SK-N-SH (cell line): ENCODE measurements around the gene CD300LB. TPM values are rescaled to one million over a fixed set of nuclear protein-coding genes. Genes with fewer than 3 reads are reported as not detected.

Experiments
- CTCF ChIA-PET: fragments of 300-600, 350-600 bp; formaldehyde crosslinking; extraction: SDS; loops from one replicate; lab custom pipeline; 2021; lab: Yijun Ruan, JAX
- POLR2A ChIA-PET: fragments of 350-600 bp; sonication (Branson Sonifier 250); formaldehyde crosslinking; extraction: SDS; loops from one replicate; lab custom pipeline; 2020; ENCODE audit warnings: antibody characterized with exemption, inconsistent platforms; lab: Yijun Ruan, JAX
- DNase-seq: peaks from one replicate; pipeline ENCODE4 v3.0.0; 2012
- H2AFZ ChIP-seq: fragments of 200-600 bp; sonication (generic); 2 replicates; pipeline ENCODE4 v1.8.1; 2016; ENCODE audit warnings: antibody characterized with exemption, mild to moderate bottlenecking, low read depth
- H3F3A ChIP-seq: fragments of 200-600 bp; sonication (generic); replicated peaks from 2 replicates; pipeline ENCODE3; 2016; ENCODE audit warnings: antibody characterized with exemption, mild to moderate bottlenecking; ENCODE audit not compliant: insufficient read depth
- H3K27ac ChIP-seq, 2 experiments: fragments of 200-500 bp in 1 of 2; fragments of 200-600 bp in 1 of 2; sonication (Bioruptor generic) in 1 of 2; sonication (generic), shearing (Covaris generic) in 1 of 2; 2 replicates each; pipeline versions ENCODE4 v1.5.1 to v1.6.1; 2014 to 2016; ENCODE audit warnings: low read depth in 2 of 2, inconsistent platforms in 1 of 2, low read length in 1 of 2, mild to moderate bottlenecking in 1 of 2, mixed read lengths in 1 of 2
- H3K27me3 ChIP-seq: fragments of 200-600 bp; sonication (generic), shearing (Covaris generic); 2 replicates; pipeline ENCODE4 v1.6.1; 2016; ENCODE audit warnings: mixed run types; ENCODE audit not compliant: insufficient read depth
- H3K36me3 ChIP-seq, 2 experiments: fragments of 200-500 bp in 1 of 2; fragments of 200-600 bp in 1 of 2; sonication (Bioruptor generic) in 1 of 2; sonication (generic) in 1 of 2; replicated peaks in 1 of 2; 2 replicates each; pipeline versions ENCODE3 to v1.5.1; 2014 to 2016; ENCODE audit warnings: low read length in 1 of 2, mild to moderate bottlenecking in 1 of 2; ENCODE audit not compliant: insufficient read depth in 2 of 2, control insufficient read depth in 1 of 2
- H3K4me1 ChIP-seq, 2 experiments: fragments of 200-500 bp in 1 of 2; fragments of 200-600 bp in 1 of 2; sonication (Bioruptor generic) in 1 of 2; sonication (generic), shearing (Covaris generic) in 1 of 2; 2 replicates each; pipeline versions ENCODE4 v1.5.1 to v1.6.1; 2014 to 2016; ENCODE audit warnings: low read depth in 1 of 2, low read length in 1 of 2, mixed run types in 1 of 2; ENCODE audit not compliant: insufficient read depth in 2 of 2, control insufficient read depth in 1 of 2
- H3K4me2 ChIP-seq: fragments of 200-600 bp; sonication (generic), shearing (Covaris generic); 2 replicates; pipeline ENCODE4 v1.6.1; 2017; ENCODE audit warnings: mixed run types
- H3K4me3 ChIP-seq, 2 experiments: fragments of 200-500 bp in 1 of 2; fragments of 200-600 bp in 1 of 2; sonication (Bioruptor generic) in 1 of 2; sonication (generic), shearing (Covaris generic) in 1 of 2; 2 replicates each; pipeline versions ENCODE4 v1.5.1 to v1.8.1; 2014 to 2016; ENCODE audit warnings: low read depth in 2 of 2, inconsistent platforms in 1 of 2, low read length in 1 of 2, mild to moderate bottlenecking in 1 of 2, mixed read lengths in 1 of 2, moderate library complexity in 1 of 2
- H3K79me2 ChIP-seq: fragments of 200-600 bp; sonication (generic); 2 replicates; pipeline ENCODE4 v1.8.1; 2017; ENCODE audit warnings: mild to moderate bottlenecking; ENCODE audit not compliant: insufficient read depth
- H3K9ac ChIP-seq: fragments of 200-600 bp; sonication (generic); 2 replicates; pipeline ENCODE4 v1.6.1; 2017; ENCODE audit warnings: mixed run types
- H3K9me2 ChIP-seq: fragments of 200-600 bp; sonication (generic); 2 replicates; pipeline ENCODE4 v1.6.1; 2017; ENCODE audit warnings: mixed run types
- H3K9me3 ChIP-seq: fragments of 200-600 bp; sonication (generic); 2 replicates; pipeline ENCODE4 v1.6.1; 2017; ENCODE audit warnings: mixed run types, mild to moderate bottlenecking, moderate library complexity
- H4K20me1 ChIP-seq: fragments of 200-600 bp; sonication (generic); 2 replicates; pipeline ENCODE4 v1.6.1; 2017; ENCODE audit warnings: mild to moderate bottlenecking, mixed run types; ENCODE audit not compliant: insufficient read depth
- CHD2 ChIP-seq: fragments of 150-350 bp; IDR thresholded peaks from 2 replicates; pipeline ENCODE4 v1.6.1; 2018; ENCODE audit warnings: low read length; ENCODE audit not compliant: partially characterized antibody
- EP300 ChIP-seq, 2 experiments: IDR thresholded peaks; 2 replicates each; pipeline versions ENCODE4 v1.4.0 to v1.6.1; 2012; ENCODE audit warnings: borderline replicate concordance in 1 of 2, low read depth in 1 of 2, low read length in 1 of 2
- FOSL2 ChIP-seq: IDR thresholded peaks from 2 replicates; pipeline ENCODE4 v1.4.0; 2012; ENCODE audit warnings: low read depth, mild to moderate bottlenecking, moderate library complexity, borderline replicate concordance
- FOXJ3 ChIP-seq: sonication (generic); formaldehyde crosslinking; IDR thresholded peaks from 2 replicates; pipeline ENCODE4 v1.5.1; 2020; ENCODE audit warnings: mild to moderate bottlenecking, missing genetic modification reagents
- FOXM1 ChIP-seq: IDR thresholded peaks from 2 replicates; pipeline ENCODE4 v1.4.0; 2012; ENCODE audit warnings: low read depth, mild to moderate bottlenecking
- GATA2 ChIP-seq: sonication (generic); formaldehyde crosslinking; IDR thresholded peaks from 2 replicates; pipeline ENCODE4 v1.5.0; 2020; ENCODE audit warnings: mild to moderate bottlenecking, missing genetic modification reagents
- POLR2AphosphoS5 ChIP-seq: IDR thresholded peaks from 2 replicates; pipeline ENCODE4 v1.6.1; 2012; ENCODE audit warnings: low read depth, low read length
- RAD21 ChIP-seq: IDR thresholded peaks from 2 replicates; pipeline ENCODE4 v1.6.1; 2012; ENCODE audit warnings: mild to moderate bottlenecking, low read length
- RCOR1 ChIP-seq: fragments of 150-350 bp; IDR thresholded peaks from 2 replicates; pipeline ENCODE4 v1.6.1; 2017; ENCODE audit warnings: antibody characterized with exemption, low read length
- REST ChIP-seq: IDR thresholded peaks from 2 replicates; pipeline ENCODE4 v1.6.1; 2012; ENCODE audit warnings: mild to moderate bottlenecking, low read depth, low read length, moderate library complexity
- RFX5 ChIP-seq: IDR thresholded peaks from 2 replicates; pipeline ENCODE4 v1.6.1; 2012; ENCODE audit warnings: mild to moderate bottlenecking, improper control_type of control experiment, low read length
- RXRA ChIP-seq: IDR thresholded peaks from 2 replicates; pipeline ENCODE4 v1.4.0; 2012; ENCODE audit warnings: low read depth, mild to moderate bottlenecking, borderline replicate concordance
- SMC3 ChIP-seq: IDR thresholded peaks from 2 replicates; pipeline ENCODE4 v1.6.1; 2012; ENCODE audit warnings: low read depth, low read length, improper control_type of control experiment
- TAF1 ChIP-seq: IDR thresholded peaks from 2 replicates; pipeline ENCODE4 v1.6.1; 2012; ENCODE audit warnings: low read depth, mild to moderate bottlenecking, low read length, moderate library complexity, borderline replicate concordance
- TCF12 ChIP-seq: IDR thresholded peaks from 2 replicates; pipeline ENCODE4 v1.4.0; 2012
- TEAD4 ChIP-seq: IDR thresholded peaks from 2 replicates; pipeline ENCODE4 v1.4.0; 2012; ENCODE audit warnings: mild to moderate bottlenecking, borderline replicate concordance; ENCODE audit not compliant: insufficient read depth
- YY1 ChIP-seq: IDR thresholded peaks from 2 replicates; pipeline ENCODE4 v1.4.0; 2012; ENCODE audit warnings: low read depth, mild to moderate bottlenecking
- WGBS: methylation state at CpG from one replicate; pipeline ENCODE4 v1.1.6; 2017; ENCODE audit warnings: low lambda C conversion rate; 5-methylcytosine and 5-hydroxymethylcytosine counted together
- polyA plus RNA-seq, 3 experiments: library from polyadenylated mRNA; depleted of rRNA; stranded (reverse); fragments of >200 nt; gene quantifications; 2 replicates each; pipeline ENCODE4 v1.2.3, GENCODE V29; 2012
- TF ChIP-seq, protein P1 (sequence below): IDR thresholded peaks from 2 replicates; pipeline ENCODE4 v1.4.0; 2012; ENCODE audit warnings: low read depth
- TF ChIP-seq, protein P2 (sequence below): fragments of 150-350 bp; IDR thresholded peaks from 2 replicates; pipeline ENCODE4 v1.6.1; 2017; ENCODE audit warnings: antibody characterized with exemption, low read length, low read depth, borderline replicate concordance
- TF ChIP-seq, protein P3 (sequence below): IDR thresholded peaks from 2 replicates; pipeline ENCODE4 v1.4.0; 2012; ENCODE audit warnings: low read depth, borderline replicate concordance

The CD300LB gene
- polyA plus RNA-seq, 1 of the 3 experiments (the other 2 are of a cell fraction) = not detected

- no peak overlapping the region for H3K9ac ChIP-seq
- 21% methylated on average over 5 of the region's 5 CpGs for WGBS
- no peak overlapping the region for H2AFZ ChIP-seq
- no peaks in the 10 kb centered on the region for H3K36me3 ChIP-seq
- POLR2A ChIA-PET = no interaction called here
- no peak overlapping the region for H3K4me2 ChIP-seq
- H3K4me1 ChIP-seq = no peaks in the 10 kb centered on the region
- TF ChIP-seq, protein P1, sequence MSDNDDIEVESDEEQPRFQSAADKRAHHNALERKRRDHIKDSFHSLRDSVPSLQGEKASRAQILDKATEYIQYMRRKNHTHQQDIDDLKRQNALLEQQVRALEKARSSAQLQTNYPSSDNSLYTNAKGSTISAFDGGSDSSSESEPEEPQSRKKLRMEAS = no peak
- TF ChIP-seq RXRA (no peak), RFX5 (no peak), FOXM1 (no peak), YY1 (no peak), EP300 (IDR thresholded peaks at IDR 0.05; ENCODE audit: borderline replicate concordance in 1 of 2, low read depth in 1 of 2, low read length in 1 of 2) (no peak)
- TF ChIP-seq, protein P2, sequence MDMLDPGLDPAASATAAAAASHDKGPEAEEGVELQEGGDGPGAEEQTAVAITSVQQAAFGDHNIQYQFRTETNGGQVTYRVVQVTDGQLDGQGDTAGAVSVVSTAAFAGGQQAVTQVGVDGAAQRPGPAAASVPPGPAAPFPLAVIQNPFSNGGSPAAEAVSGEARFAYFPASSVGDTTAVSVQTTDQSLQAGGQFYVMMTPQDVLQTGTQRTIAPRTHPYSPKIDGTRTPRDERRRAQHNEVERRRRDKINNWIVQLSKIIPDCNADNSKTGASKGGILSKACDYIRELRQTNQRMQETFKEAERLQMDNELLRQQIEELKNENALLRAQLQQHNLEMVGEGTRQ = no peak
- TF ChIP-seq, all 33 proteins: peak for 0
- DNase-seq = no peak
- Histone ChIP-seq H4K20me1 (no peaks in the 10 kb centered on the region), H3K27ac (no peak overlapping the region), H3K27me3 (no peaks in the 10 kb centered on the region), H3K9me3 (no peaks in the 10 kb centered on the region), H3K9me2 (no peaks in the 10 kb centered on the region), H3F3A (no peaks in the 10 kb centered on the region), H3K4me3 (no peak overlapping the region), H3K79me2 (no peaks in the 10 kb centered on the region)
- CTCF ChIA-PET = interaction anchor here (1.0 to 11.0 kb wide), 3 partner anchors 107 to 184 kb away, joined by 3 to 61 read pairs (median 23); partner anchors contain the start of gene GPR142
Observed at GRCh38 chr17:74485841-74486240, 45.4 kb downstream of the CD300LB start.

DNA sequence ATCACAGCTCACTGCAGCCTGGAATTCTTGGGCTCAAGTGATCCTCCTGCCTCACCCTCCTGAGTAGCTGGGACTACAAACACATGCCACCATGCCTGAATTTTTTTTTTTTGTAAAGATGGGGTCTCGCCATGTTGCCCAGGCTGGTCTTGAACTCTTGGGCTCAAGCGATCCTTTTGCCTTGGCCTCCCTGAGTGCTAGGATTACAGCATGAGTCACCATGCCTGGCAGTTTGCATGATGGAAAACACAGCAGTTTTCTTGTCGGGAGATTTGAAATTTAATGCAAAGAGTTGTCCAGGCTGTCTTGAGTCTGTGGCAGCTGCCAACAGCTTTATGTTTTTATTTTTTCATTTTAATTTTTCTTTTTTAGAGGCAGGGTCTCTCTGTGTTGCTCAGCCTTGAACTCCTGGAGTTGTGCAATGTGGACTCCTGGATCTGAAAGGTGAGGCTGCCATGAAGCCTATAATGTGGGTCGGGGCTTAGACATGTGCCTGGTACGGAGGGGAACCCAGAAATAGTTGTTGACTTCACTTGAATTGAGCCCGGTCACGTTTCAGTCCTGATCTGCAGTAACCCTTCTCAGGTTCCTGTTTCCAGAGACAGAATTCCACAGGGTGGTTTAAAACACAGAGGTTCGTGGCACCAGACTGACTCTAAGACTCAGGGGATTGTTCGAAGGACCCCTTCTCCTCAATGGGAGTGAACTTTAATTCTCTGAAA lies 46.1 kb downstream of the CD300LB start:
- no peak overlapping the region for H3K27ac ChIP-seq
- no peaks in the 10 kb centered on the region for H4K20me1 ChIP-seq
- WGBS = 15% methylated on average over 9 of the region's 9 CpGs
- H3K79me2 ChIP-seq = no peaks in the 10 kb centered on the region
- no peak overlapping the region for H3K4me2 ChIP-seq
- H3K27me3 ChIP-seq = no peaks in the 10 kb centered on the region
- TF ChIP-seq, protein P3, sequence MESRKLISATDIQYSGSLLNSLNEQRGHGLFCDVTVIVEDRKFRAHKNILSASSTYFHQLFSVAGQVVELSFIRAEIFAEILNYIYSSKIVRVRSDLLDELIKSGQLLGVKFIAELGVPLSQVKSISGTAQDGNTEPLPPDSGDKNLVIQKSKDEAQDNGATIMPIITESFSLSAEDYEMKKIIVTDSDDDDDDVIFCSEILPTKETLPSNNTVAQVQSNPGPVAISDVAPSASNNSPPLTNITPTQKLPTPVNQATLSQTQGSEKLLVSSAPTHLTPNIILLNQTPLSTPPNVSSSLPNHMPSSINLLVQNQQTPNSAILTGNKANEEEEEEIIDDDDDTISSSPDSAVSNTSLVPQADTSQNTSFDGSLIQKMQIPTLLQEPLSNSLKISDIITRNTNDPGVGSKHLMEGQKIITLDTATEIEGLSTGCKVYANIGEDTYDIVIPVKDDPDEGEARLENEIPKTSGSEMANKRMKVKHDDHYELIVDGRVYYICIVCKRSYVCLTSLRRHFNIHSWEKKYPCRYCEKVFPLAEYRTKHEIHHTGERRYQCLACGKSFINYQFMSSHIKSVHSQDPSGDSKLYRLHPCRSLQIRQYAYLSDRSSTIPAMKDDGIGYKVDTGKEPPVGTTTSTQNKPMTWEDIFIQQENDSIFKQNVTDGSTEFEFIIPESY = no peak
- TF ChIP-seq FOXJ3 (CRISPR knock-in tag) (no peak), RAD21 (no peak), TCF12 (no peak), RCOR1 (no peak), REST (no peak), TEAD4 (no peak), SMC3 (no peak), GATA2 (CRISPR knock-in tag) (no peak), POLR2AphosphoS5 (no peak), CHD2 (no peak), TAF1 (no peak), FOSL2 (no peak), FOXM1 (no peak)
- TF ChIP-seq, protein P1 = no peak
- ChIA-PET CTCF (interaction anchor here (0.8 to 11.0 kb wide), 6 partner anchors 8 to 184 kb away, joined by 3 to 61 read pairs (median 18); partner anchors contain the start of gene GPR142), POLR2A (no interaction called here)
- H3K4me3 ChIP-seq = no peak overlapping the region
- H3K9me3 ChIP-seq = no peaks in the 10 kb centered on the region
- H3K9ac ChIP-seq = no peak overlapping the region
- H3K9me2 ChIP-seq = no peaks in the 10 kb centered on the region
- no peaks in the 10 kb centered on the region for H3K4me1 ChIP-seq
- H3F3A ChIP-seq = no peaks in the 10 kb centered on the region
- no peak for DNase-seq
- H3K36me3 ChIP-seq = no peaks in the 10 kb centered on the region
- no peak overlapping the region for H2AFZ ChIP-seq
